Activated naive CD4-positive, alpha-beta T cell treated with anti-CD3 and anti-CD28 coated beads, Interleukin-2, amount 50 U/mL, for 16 hours (primary cell): ENCODE measurements around the gene CRELD2.

Source experiments
- DNase-seq: peaks from one replicate; pipeline ENCODE4 v3.0.0-alpha.2; 2020

Gene CRELD2

GRCh38 chr22:49887702-49888101, 30.7 kb upstream of the CRELD2 start:
- DNase-seq: no peak

- no peak for DNase-seq
Measured at GRCh38 chr22:49889071-49889470, 29.4 kb upstream of the CRELD2 start.

- DNase-seq: no peak
Measured at GRCh38 chr22:49892226-49892899, 26.1 kb upstream of the CRELD2 start.

DNA sequence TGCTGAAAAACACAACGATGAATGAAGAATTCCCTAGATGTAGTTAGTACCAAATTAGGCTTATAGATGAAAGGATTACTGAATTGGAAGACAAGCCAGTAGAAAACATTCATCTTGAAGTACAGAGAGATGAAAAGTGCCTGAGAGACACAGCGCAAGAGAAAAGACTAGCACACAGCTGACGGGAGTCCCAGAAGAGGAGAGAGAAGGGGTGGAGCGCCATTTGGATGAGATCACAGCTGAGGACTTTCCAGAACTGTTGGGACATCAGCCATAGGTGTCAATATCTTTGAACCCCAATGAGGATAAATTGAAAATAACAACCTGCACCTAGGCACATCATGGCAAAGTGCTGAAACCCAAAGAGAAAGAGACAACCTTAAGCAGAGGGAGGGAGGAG, 25.4 kb upstream of the CRELD2 start:
- DNase-seq: no peak

GRCh38 chr22:49894322-49895054, 23.9 kb upstream of the CRELD2 start:
- no peak for DNase-seq

GRCh38 chr22:49896201-49896600, 22.2 kb upstream of the CRELD2 start:
- no peak for DNase-seq

GRCh38 chr22:49897015-49897684, 21.3 kb upstream of the CRELD2 start:
- no peak for DNase-seq

- no peak for DNase-seq
Measured at GRCh38 chr22:49899530-49899929, 18.9 kb upstream of the CRELD2 start.

DNA sequence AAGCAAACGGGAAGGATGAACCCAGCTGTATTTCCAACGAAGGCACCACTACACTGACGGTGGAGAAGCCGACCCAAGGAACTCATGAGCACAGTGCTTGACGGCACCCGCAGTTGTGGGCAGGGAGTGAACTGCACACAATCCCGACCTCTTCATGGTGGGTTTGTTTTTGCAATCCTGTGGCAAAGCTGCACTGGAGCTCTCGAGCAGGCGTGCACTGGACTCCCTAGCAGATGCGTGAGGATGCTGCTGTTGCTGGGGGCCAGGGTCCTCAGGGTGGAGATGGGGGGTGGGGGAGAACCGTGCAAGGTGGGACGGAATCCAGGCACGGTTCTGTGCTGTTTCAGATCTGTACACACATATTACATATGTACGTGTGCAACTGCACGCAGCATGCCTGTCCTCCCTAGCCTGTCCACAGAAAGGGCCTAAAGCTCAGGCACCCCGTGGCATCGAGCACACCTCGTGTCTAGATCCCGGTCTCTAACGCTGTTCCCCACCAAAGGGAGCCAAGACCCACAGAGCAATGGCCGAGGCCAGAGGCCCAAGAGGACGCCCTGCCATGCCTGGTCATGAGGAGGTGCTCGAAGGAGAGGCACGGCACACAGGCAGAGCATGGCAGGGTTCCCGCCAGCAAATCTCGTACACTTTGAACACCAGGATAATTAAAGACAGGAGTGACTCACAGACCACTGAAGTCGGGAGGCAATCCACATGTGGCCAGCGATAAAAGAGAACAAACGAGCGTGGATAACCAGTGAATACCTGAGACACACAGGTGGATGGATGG, 17.8 kb upstream of the CRELD2 start:
- DNase-seq: no peak

DNA sequence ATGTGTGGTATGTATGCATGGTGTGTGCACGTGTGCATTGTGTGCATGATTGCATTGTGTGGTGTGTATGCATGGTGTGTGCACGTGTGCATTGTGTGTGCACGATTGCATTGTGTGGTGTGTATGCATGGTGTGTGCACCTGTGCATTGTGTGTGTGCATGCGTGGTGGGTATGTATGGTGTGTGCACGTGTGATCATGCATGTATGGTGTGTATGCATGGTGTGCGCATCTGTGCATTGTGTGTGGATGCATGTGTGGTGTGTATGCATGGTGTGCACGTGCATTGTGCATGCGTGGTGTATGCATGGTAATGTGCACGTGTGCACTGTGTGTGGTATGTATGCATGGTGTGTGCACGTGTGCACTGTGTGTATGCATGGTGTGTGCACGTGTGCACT, 17.0 kb upstream of the CRELD2 start:
- DNase-seq: no peak

GRCh38 chr22:49903322-49904039, 15.0 kb upstream of the CRELD2 start:
- no peak for DNase-seq

DNA sequence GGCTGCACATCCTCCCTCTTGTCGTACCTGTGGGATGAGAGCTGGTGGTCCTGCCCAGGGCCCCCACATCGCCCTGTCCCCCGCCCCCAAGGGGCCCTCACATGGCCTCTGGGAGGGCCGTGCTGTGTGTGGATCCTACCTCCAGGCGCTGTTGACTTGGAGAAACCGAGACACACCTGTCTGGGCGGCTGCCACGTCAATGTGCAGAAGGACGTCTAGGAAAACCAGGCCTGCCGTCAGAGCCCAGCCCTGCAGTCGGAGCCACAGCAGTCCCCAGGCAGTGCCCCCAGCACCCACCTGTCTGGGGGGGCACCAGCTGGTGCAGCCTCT, 14.4 kb upstream of the CRELD2 start:
- DNase-seq: no peak

GRCh38 chr22:49905465-49905864, 13.0 kb upstream of the CRELD2 start:
- DNase-seq: no peak

GRCh38 chr22:49906071-49906798, 12.2 kb upstream of the CRELD2 start:
- no peak for DNase-seq

- DNase-seq: no peak
Measured at GRCh38 chr22:49906799-49907290, 11.6 kb upstream of the CRELD2 start.

GRCh38 chr22:49907807-49908206, 10.6 kb upstream of the CRELD2 start:
- DNase-seq: no peak

- no peak for DNase-seq
Measured at GRCh38 chr22:49909476-49910205, 8.8 kb upstream of the CRELD2 start.

DNA sequence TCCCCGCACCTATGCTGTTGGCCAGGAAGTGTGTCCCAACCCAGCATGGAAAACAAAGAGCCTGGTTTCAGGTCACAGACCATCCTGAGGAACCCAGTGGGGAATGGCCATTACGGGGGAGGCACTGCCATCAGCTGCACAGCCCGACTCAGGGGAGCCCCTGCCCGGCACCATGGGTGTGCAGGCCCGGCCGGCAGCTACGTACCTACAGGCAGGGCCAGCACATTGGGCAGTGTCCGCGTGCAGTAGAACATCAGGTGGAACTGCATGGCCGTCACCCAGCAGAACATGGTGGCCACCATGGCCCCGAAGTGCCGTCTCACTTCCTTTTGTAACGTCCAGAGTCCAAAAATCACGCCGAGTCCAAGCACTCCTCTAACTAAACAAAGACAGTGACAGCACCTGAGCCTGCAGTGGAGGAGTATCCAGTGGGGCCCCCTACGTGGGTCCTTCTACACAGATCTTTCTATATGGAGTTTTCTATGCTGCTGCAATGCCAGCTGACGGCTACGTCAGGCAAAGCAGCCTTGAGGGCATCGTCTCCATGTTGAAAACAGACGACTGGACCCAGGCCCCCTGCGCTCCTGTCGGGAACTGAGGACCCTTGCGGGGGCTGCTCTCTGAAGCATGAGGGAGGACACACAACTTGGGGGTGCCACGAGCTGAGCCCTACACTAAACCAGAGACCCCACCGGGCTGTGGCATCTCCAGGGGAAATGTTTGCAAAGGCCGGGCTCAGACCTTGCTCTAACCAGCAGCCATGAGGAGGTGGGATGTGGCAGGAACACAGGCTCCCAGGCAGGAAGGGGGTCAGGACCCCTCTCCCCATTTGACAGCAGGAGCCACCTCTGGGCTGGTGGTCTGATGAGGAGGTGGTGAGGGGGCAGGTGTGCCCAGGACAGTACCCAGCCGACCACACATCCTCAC, 7.9 kb upstream of the CRELD2 start:
- no peak for DNase-seq

DNA sequence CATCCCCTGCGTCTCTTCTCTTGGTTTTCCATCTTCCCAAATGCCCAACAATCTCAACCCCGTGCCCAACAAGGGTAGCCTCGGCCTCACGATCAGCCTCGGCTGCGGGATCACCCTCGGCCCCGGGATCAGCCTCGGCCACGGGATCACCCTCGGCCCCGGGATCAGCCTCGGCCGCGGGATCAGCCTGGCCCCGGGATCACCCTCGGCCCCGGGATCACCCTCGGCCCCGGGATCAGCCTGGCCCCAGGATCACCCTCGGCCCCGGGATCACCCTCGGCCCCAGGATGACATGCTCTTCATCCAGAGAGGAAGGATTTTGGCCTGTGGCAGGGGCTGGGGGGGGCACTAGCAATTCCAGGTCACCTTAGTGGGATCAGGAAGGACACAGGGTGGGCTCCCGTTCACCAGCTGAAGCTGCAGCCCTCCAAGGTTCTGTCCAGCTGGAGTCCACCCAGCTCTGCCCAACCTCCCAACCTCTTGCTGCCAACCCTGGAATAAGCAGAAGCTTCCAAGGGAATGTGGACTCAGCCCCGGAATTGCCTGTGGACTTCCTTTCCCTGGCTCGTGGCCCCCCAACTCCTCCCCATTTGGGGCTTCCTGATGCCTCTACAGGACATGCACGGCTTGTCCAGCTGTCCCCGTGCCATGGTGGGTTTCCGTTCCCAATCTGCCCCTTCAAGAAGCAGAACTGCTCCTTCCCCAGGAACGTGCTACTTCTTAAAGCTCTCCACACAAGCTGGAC, 6.4 kb upstream of the CRELD2 start:
- no peak for DNase-seq
